A549 (cell line): Measurements from ENCODE around the gene NMNAT2. TPM values are rescaled to one million over a fixed set of nuclear protein-coding genes. Genes with fewer than 3 reads are reported as not detected.

Experiments used
- ATAC-seq, 2 experiments: fragments of 200-7000 bp in 1 of 2; fragments of >200 bp in 1 of 2; cut with Nextera tagmentation in 1 of 2; cut with Tn5 transposase in 1 of 2; 3 replicates each; pipeline versions ENCODE4 v1.8.0 to v1.9.1; 2018 to 2020; ENCODE audit warnings: mild to moderate bottlenecking in 1 of 2, moderate library complexity in 1 of 2
- CTCF ChIA-PET: fragments of 300-600 bp; sonication (Branson Sonifier 250); formaldehyde crosslinking; extraction: SDS; loops from one replicate; lab custom pipeline; 2021; ENCODE audit warnings: antibody characterized with exemption, inconsistent platforms; lab: Yijun Ruan, JAX
- POLR2A ChIA-PET: fragments of 350-600 bp; formaldehyde crosslinking; extraction: SDS; loops from one replicate; lab custom pipeline; 2021; ENCODE audit warnings: antibody characterized with exemption, inconsistent platforms; lab: Yijun Ruan, JAX
- DNase-seq, 2 experiments: peaks; one replicate each; pipeline versions ENCODE4 v3.0.0 to v3.0.0-alpha.2; 2011 to 2016; ENCODE audit warnings: low read depth in 1 of 2, low spot score in 1 of 2
- FAIRE-seq: peaks from 2 replicates; lab custom pipeline; 2011; peaks lifted over from hg19 to GRCh38; lab: Jason Lieb, UNC
- H3K27ac ChIP-seq, 2 experiments: fragments of >200 bp; sonication (Bioruptor Twin); formaldehyde crosslinking; 3 replicates each; pipeline ENCODE4 v1.5.1; 2016 to 2017
- H3K4me1 ChIP-seq: fragments of >200 bp; sonication (Bioruptor Twin); formaldehyde crosslinking; 3 replicates; pipeline ENCODE4 v1.6.1; 2016
- H3K4me2 ChIP-seq: fragments of >200 bp; sonication (Bioruptor Twin); formaldehyde crosslinking; 3 replicates; pipeline ENCODE4 v1.6.1; 2016
- H3K4me3 ChIP-seq: fragments of >200 bp; sonication (Bioruptor Twin); formaldehyde crosslinking; 3 replicates; pipeline ENCODE4 v1.5.1; 2016
- H3K9me3 ChIP-seq: fragments of >200 bp; sonication (Bioruptor Twin); formaldehyde crosslinking; 3 replicates; pipeline ENCODE4 v1.6.1; 2016
- BCL3 ChIP-seq: fragments of >200 bp; sonication (Bioruptor Twin); formaldehyde crosslinking; IDR thresholded peaks from 3 replicates; pipeline ENCODE4 v1.6.1; 2016
- CBX2 ChIP-seq: fragments of 200-600 bp; sonication (generic); IDR thresholded peaks from 2 replicates; pipeline ENCODE4 v1.6.1; 2016; ENCODE audit warnings: low read depth, mild to moderate bottlenecking, borderline replicate concordance
- CHD2 ChIP-seq: fragments of 150-350 bp; IDR thresholded peaks from 2 replicates; pipeline ENCODE4 v1.6.1; 2014; ENCODE audit warnings: low read length; ENCODE audit not compliant: partially characterized antibody
- EHF ChIP-seq: fragments of 250-450 bp; sonication (Bioruptor Pico); IDR thresholded peaks from 2 replicates; pipeline ENCODE4 v1.5.0; 2020; ENCODE audit warnings: mild to moderate bottlenecking
- EP300 ChIP-seq, 2 experiments: fragments of >200 bp; sonication (Bioruptor Twin); formaldehyde crosslinking; IDR thresholded peaks; 2 replicates in 1 of 2; 3 replicates in 1 of 2; pipeline ENCODE4 v1.6.1; 2016 to 2017
- GATA3 ChIP-seq: IDR thresholded peaks from 2 replicates; pipeline ENCODE4 v1.6.1; 2012; ENCODE audit warnings: borderline replicate concordance
- HES2 ChIP-seq: fragments of >200 bp; sonication (Bioruptor Twin); formaldehyde crosslinking; IDR thresholded peaks from 2 replicates; pipeline ENCODE4 v1.6.1; 2016
- HEYL ChIP-seq: fragments of 250-450 bp; sonication (Bioruptor Pico); IDR thresholded peaks from 2 replicates; pipeline ENCODE4 v1.8.0; 2021; ENCODE audit warnings: mild to moderate bottlenecking, moderate library complexity
- HMGXB4 ChIP-seq: fragments of 250-450 bp; sonication (Bioruptor Pico); IDR thresholded peaks from 2 replicates; pipeline ENCODE4 v1.5.0; 2021; ENCODE audit warnings: mild to moderate bottlenecking, moderate library complexity, borderline replicate concordance
- JUNB ChIP-seq: fragments of >200 bp; sonication (Bioruptor Twin); formaldehyde crosslinking; IDR thresholded peaks from 2 replicates; pipeline ENCODE4 v1.6.1; 2016
- KDM1A ChIP-seq: fragments of 200-600 bp; sonication (generic); IDR thresholded peaks from 2 replicates; pipeline ENCODE4 v1.6.1; 2016; ENCODE audit warnings: low read depth, mild to moderate bottlenecking
- MAFK ChIP-seq: fragments of 450-650 bp; IDR thresholded peaks from 2 replicates; pipeline ENCODE4 v1.6.1; 2014; ENCODE audit not compliant: partially characterized antibody
- MAZ ChIP-seq: fragments of 150-350 bp; IDR thresholded peaks from 2 replicates; pipeline ENCODE4 v1.6.1; 2014; ENCODE audit warnings: antibody characterized with exemption, low read depth, low read length, borderline replicate concordance
- RAD21 ChIP-seq, 2 experiments: fragments of >200 bp in 1 of 2; sonication (Bioruptor Twin) in 1 of 2; formaldehyde crosslinking in 1 of 2; IDR thresholded peaks in 1 of 2; conservative IDR thresholded peaks in 1 of 2; 2 replicates in 1 of 2; 3 replicates in 1 of 2; pipeline ENCODE4 v1.6.1; 2012 to 2018; ENCODE audit warnings: inconsistent platforms in 1 of 2
- RFX5 ChIP-seq: fragments of 450-650 bp; IDR thresholded peaks from 2 replicates; pipeline ENCODE4 v1.7.1; 2014; ENCODE audit warnings: antibody characterized with exemption, mild to moderate bottlenecking, moderate library complexity
- SREBF2 ChIP-seq: fragments of 450-650 bp; IDR thresholded peaks from 2 replicates; pipeline ENCODE4 v1.6.1; 2014; ENCODE audit warnings: mild to moderate bottlenecking, moderate library complexity
- ZC3H11A ChIP-seq: fragments of 450-650 bp; IDR thresholded peaks from 2 replicates; pipeline ENCODE4 v1.6.1; 2014; ENCODE audit warnings: antibody characterized with exemption, mild to moderate bottlenecking
- ZSCAN20 ChIP-seq: fragments of 250-450 bp; sonication (Bioruptor Pico); IDR thresholded peaks from 2 replicates; pipeline ENCODE4 v1.8.0; 2022; ENCODE audit warnings: mild to moderate bottlenecking, moderate library complexity
- WGBS: methylation state at CpG from one replicate; pipeline ENCODE4 v1.1.6; 2017; ENCODE audit errors: missing lambda C conversion rate; 5-methylcytosine and 5-hydroxymethylcytosine counted together
- polyA plus RNA-seq, 4 experiments: library from polyadenylated mRNA; depleted of rRNA in 3 of 4; stranded (reverse); fragments of >200 nt; fragmentation: RNase III in 1 of 4; extraction: RNeasy Plus Mini Kit Qiagen cat#74134 plus additional on column Dnase treatment in 1 of 4; gene quantifications; 2 replicates in 3 of 4; 3 replicates in 1 of 4; pipeline ENCODE4 v1.2.3, GENCODE V29; 2011 to 2017

Gene NMNAT2
- polyA plus RNA-seq, 2 of the 4 experiments (the other 2 are of a cell fraction): 0.16 to 0.63 TPM

- no peaks in the 10 kb centered on the region for H3K9me3 ChIP-seq
- H3K27ac ChIP-seq: no peak overlapping the region
- H3K4me1 ChIP-seq: no peaks in the 10 kb centered on the region
- FAIRE-seq (no peak), DNase-seq (no peak), ATAC-seq (no peak)
- 24% methylated on average over 4 of the region's 4 CpGs for WGBS
- CTCF ChIA-PET: interaction anchor here (0.9 to 1.6 kb wide), 2 partner anchors 11 to 43 kb away, joined by 3 to 4 read pairs; no protein-coding TSS in a partner anchor
- no peak for TF ChIP-seq RFX5
- POLR2A ChIA-PET: no interaction called here
- H3K4me2 ChIP-seq: no peak overlapping the region
- no peak overlapping the region for H3K4me3 ChIP-seq
These were observed 57.1 kb downstream of the NMNAT2 start for GRCh38 chr1:183361081-183361480.

GRCh38 chr1:183360473-183360872, 57.7 kb downstream of the NMNAT2 start:
- no peak overlapping the region for H3K27ac ChIP-seq
- no peaks in the 10 kb centered on the region for H3K4me1 ChIP-seq
- no peaks in the 10 kb centered on the region for H3K9me3 ChIP-seq
- WGBS: 27% methylated on average over 5 of the region's 5 CpGs
- no peak for FAIRE-seq
- no peak for ATAC-seq
- CTCF ChIA-PET: interaction anchor here (0.9 to 1.6 kb wide), 2 partner anchors 11 to 43 kb away, joined by 3 to 4 read pairs; no protein-coding TSS in a partner anchor
- POLR2A ChIA-PET: no interaction called here
- no peak overlapping the region for H3K4me2 ChIP-seq
- H3K4me3 ChIP-seq: no peak overlapping the region
- TF ChIP-seq HMGXB4 (CRISPR knock-in tag) (no peak), SREBF2 (no peak), KDM1A (no peak), HEYL (no peak), EP300 (IDR thresholded peaks at IDR 0.05) (no peak), ZSCAN20 (CRISPR knock-in tag) (no peak), ZC3H11A (no peak), GATA3 (no peak), EHF (CRISPR knock-in tag) (no peak)
- TF ChIP-seq, all 56 proteins: peak for 0
- DNase-seq: no peak

GRCh38 chr1:183356534-183357182, 61.5 kb downstream of the NMNAT2 start:
- H3K4me1 ChIP-seq: no peaks in the 10 kb centered on the region
- no peak for FAIRE-seq
- ATAC-seq: no peak
- H3K27ac ChIP-seq: no peak overlapping the region
- H3K9me3 ChIP-seq: no peaks in the 10 kb centered on the region
- H3K4me3 ChIP-seq: no peak overlapping the region
- 47% methylated on average over 6 of the region's 6 CpGs for WGBS
- ChIA-PET POLR2A (no interaction called here), CTCF (no interaction called here)
- DNase-seq: no peak
- no peak overlapping the region for H3K4me2 ChIP-seq
- TF ChIP-seq CHD2 (no peak), CBX2 (no peak), MAFK (no peak), RFX5 (no peak), HMGXB4 (CRISPR knock-in tag) (no peak), ZSCAN20 (CRISPR knock-in tag) (no peak), MAZ (no peak), BCL3 (no peak), JUNB (no peak), HES2 (no peak), GATA3 (no peak), RAD21 (conservative IDR thresholded peaks at IDR 0.05 in 1 of 2, IDR thresholded peaks at IDR 0.05 in 1 of 2) (no peak)
- TF ChIP-seq, all 56 proteins: peak for 0
